HCT116 (cell line): Measurements from ENCODE around the gene UCP2. TPM values are rescaled to one million over a fixed set of nuclear protein-coding genes. Genes with fewer than 3 reads are reported as not detected.

Source experiments
- ATAC-seq: fragments of 200-7000 bp; cut with Tn5 transposase; 2 replicates; pipeline ENCODE4 v1.9.1; 2020; ENCODE audit warnings: mild to moderate bottlenecking, moderate library complexity
- BruUV-seq: library from RNA; stranded (reverse); fragments of 400-500 nt; replicated peaks from 2 replicates; lab custom pipeline; 2021; lab: Mats Ljungman, UMichigan
- CTCF ChIA-PET: fragments of 300-600 bp; sonication (Branson Sonifier 250); formaldehyde crosslinking; loops from one replicate; lab custom pipeline; 2021; ENCODE audit warnings: antibody characterized with exemption; lab: Charles Lee
- POLR2A ChIA-PET: fragments of 300-600, 350-600 bp; sonication (Branson Sonifier 250); formaldehyde crosslinking; loops from one replicate; lab custom pipeline; 2021; ENCODE audit warnings: antibody characterized with exemption; lab: Charles Lee
- RAD21 ChIA-PET, 2 experiments: fragments of 300-600 bp; sonication (Branson Sonifier 250); formaldehyde crosslinking; loops; one replicate each; lab custom pipeline; 2023; ENCODE audit warnings: low total read pairs in 2 of 2; ENCODE audit not compliant: uncharacterized antibody in 2 of 2, unreplicated experiment in 2 of 2, low non-redundant PET in 1 of 2; lab: Charles Lee
- DNase-seq: peaks from one replicate; pipeline ENCODE4 v3.0.0-alpha.2; 2010; ENCODE audit warnings: low read depth, low spot score
- H2AFZ ChIP-seq: fragments of 200-600 bp; shearing (Covaris generic), sonication (generic); 2 replicates; pipeline ENCODE4 v1.6.1; 2017; ENCODE audit warnings: low read depth, mixed run types, mixed read lengths, antibody characterized with exemption, low read length; ENCODE audit not compliant: poor library complexity, severe bottlenecking
- H3K27ac ChIP-seq: 2 replicates; pipeline ENCODE4 v1.5.1; 2012; ENCODE audit warnings: low read depth, low read length
- H3K27me3 ChIP-seq: fragments of 200-600 bp; sonication (generic); 2 replicates; pipeline ENCODE4 v1.6.1; 2016; ENCODE audit warnings: mixed run types, low read length, mixed read lengths; ENCODE audit not compliant: insufficient read depth
- H3K36me3 ChIP-seq, 2 experiments: fragments of 200-500 bp in 1 of 2; fragments of 200-600 bp in 1 of 2; sonication (Bioruptor generic) in 1 of 2; sonication (generic) in 1 of 2; 2 replicates each; pipeline versions ENCODE4 v1.5.1 to v1.6.1; 2014 to 2016; ENCODE audit warnings: low read length in 2 of 2, inconsistent platforms in 1 of 2, mixed read lengths in 1 of 2, mixed run types in 1 of 2; ENCODE audit not compliant: insufficient read depth in 2 of 2, control insufficient read depth in 1 of 2
- H3K4me1 ChIP-seq, 2 experiments: fragments of 200-600 bp in 1 of 2; sonication (generic) in 1 of 2; 2 replicates each; pipeline versions ENCODE4 v1.5.1 to v1.6.1; 2012 to 2017; ENCODE audit warnings: low read length in 2 of 2, inconsistent platforms in 1 of 2, mild to moderate bottlenecking in 1 of 2, mixed read lengths in 1 of 2, mixed run types in 1 of 2, moderate library complexity in 1 of 2; ENCODE audit not compliant: insufficient read depth in 2 of 2, control insufficient read depth in 1 of 2
- H3K4me2 ChIP-seq: fragments of 200-600 bp; sonication (generic); 2 replicates; pipeline ENCODE4 v1.6.1; 2017; ENCODE audit warnings: mixed run types, low read length, mixed read lengths
- H3K4me3 ChIP-seq, 2 experiments: fragments of 200-600 bp in 1 of 2; sonication (generic) in 1 of 2; replicated peaks in 1 of 2; 2 replicates each; pipeline ENCODE4 v1.5.1; 2011 to 2016; ENCODE audit warnings: low read length in 2 of 2, control low read depth in 1 of 2, low read depth in 1 of 2, mild to moderate bottlenecking in 1 of 2, mixed read lengths in 1 of 2, mixed run types in 1 of 2
- H3K79me2 ChIP-seq: fragments of 200-600 bp; sonication (generic); 2 replicates; pipeline ENCODE4 v1.6.1; 2017; ENCODE audit warnings: mild to moderate bottlenecking, mixed run types, low read length, moderate library complexity, mixed read lengths; ENCODE audit not compliant: insufficient read depth
- H3K9ac ChIP-seq: fragments of 200-600 bp; sonication (generic); 2 replicates; pipeline ENCODE4 v1.6.1; 2016; ENCODE audit warnings: low read length, mixed read lengths
- H3K9me2 ChIP-seq: fragments of 200-600 bp; sonication (generic), shearing (Covaris generic); 2 replicates; pipeline ENCODE4 v1.6.1; 2017; ENCODE audit warnings: mixed run types, mild to moderate bottlenecking, moderate library complexity; ENCODE audit not compliant: insufficient read depth
- H3K9me3 ChIP-seq, 2 experiments: fragments of 200-500 bp in 1 of 2; fragments of 200-600 bp in 1 of 2; sonication (Bioruptor generic) in 1 of 2; sonication (generic) in 1 of 2; 2 replicates each; pipeline ENCODE4 v1.6.1; 2014 to 2017; ENCODE audit warnings: low read length in 2 of 2, mixed read lengths in 2 of 2, inconsistent platforms in 1 of 2, low read depth in 1 of 2, mild to moderate bottlenecking in 1 of 2, mixed run types in 1 of 2, moderate library complexity in 1 of 2; ENCODE audit not compliant: control insufficient read depth in 1 of 2, insufficient read depth in 1 of 2
- H4K20me1 ChIP-seq: fragments of 200-600 bp; sonication (generic), shearing (Covaris generic); 2 replicates; pipeline ENCODE4 v1.6.1; 2017; ENCODE audit warnings: mixed run types, mild to moderate bottlenecking, moderate library complexity; ENCODE audit not compliant: insufficient read depth
- CEBPB ChIP-seq: IDR thresholded peaks from 2 replicates; pipeline ENCODE4 v1.6.1; 2012; ENCODE audit warnings: low read depth
- EGR1 ChIP-seq: IDR thresholded peaks from 2 replicates; pipeline ENCODE4 v1.6.1; 2012; ENCODE audit warnings: low read depth
- EZH2phosphoT487 ChIP-seq: fragments of 200-600 bp; IDR thresholded peaks from 2 replicates; pipeline ENCODE4 v1.6.1; 2018; ENCODE audit warnings: antibody characterized with exemption, borderline replicate concordance
- POLR2A ChIP-seq: IDR thresholded peaks from 2 replicates; pipeline ENCODE4 v1.7.0; 2011; ENCODE audit warnings: borderline replicate concordance; ENCODE audit not compliant: insufficient read depth, insufficient read length; ENCODE audit errors: extremely low read depth
- RAD21 ChIP-seq: IDR thresholded peaks from 2 replicates; pipeline ENCODE4 v1.6.1; 2012; ENCODE audit warnings: low read depth, mild to moderate bottlenecking
- REST ChIP-seq: IDR thresholded peaks from 2 replicates; pipeline ENCODE4 v1.6.1; 2012; ENCODE audit warnings: low read depth
- SIN3A ChIP-seq: IDR thresholded peaks from 2 replicates; pipeline ENCODE4 v1.6.1; 2012; ENCODE audit warnings: low read depth
- SP1 ChIP-seq: IDR thresholded peaks from 2 replicates; pipeline ENCODE4 v1.6.1; 2012; ENCODE audit warnings: low read depth
- SRF ChIP-seq: IDR thresholded peaks from 2 replicates; pipeline ENCODE4 v1.6.1; 2012; ENCODE audit warnings: low read depth
- TCF7L2 ChIP-seq: IDR thresholded peaks from 2 replicates; pipeline ENCODE4 v1.7.0; 2011; ENCODE audit warnings: borderline replicate concordance, inconsistent platforms; ENCODE audit not compliant: insufficient read depth, insufficient read length; ENCODE audit errors: extremely low read depth
- YY1 ChIP-seq: IDR thresholded peaks from 2 replicates; pipeline ENCODE4 v1.6.1; 2011; ENCODE audit warnings: low read length, low read depth, moderate library complexity, mild to moderate bottlenecking; ENCODE audit not compliant: insufficient replicate concordance; ENCODE audit errors: extremely low read depth
- ZFX ChIP-seq: fragments of 450-650 bp; IDR thresholded peaks from 2 replicates; pipeline ENCODE4 v1.6.1; 2017
- intact Hi-C: fragments of 100-400 bp; cut with micrococcal nuclease; formaldehyde crosslinking; loops from 2 replicates; pipeline ENCODE4 v1.10.0; 2022
- total RNA-seq: library from RNA; stranded (reverse); gene quantifications from one replicate; pipeline ENCODE4 v1.2.1, GENCODE V29; 2021; ENCODE audit not compliant: unreplicated experiment

The UCP2 gene
- total RNA-seq, 1 experiment from 2014 or later: 20.4 TPM

- intact Hi-C loops: no loop called here
- TF ChIP-seq EZH2phosphoT487: no peak
- TF ChIP-seq SP1: no peak
- no peak for TF ChIP-seq ZFX
- TF ChIP-seq EGR1: no peak
- TF ChIP-seq REST: no peak
- no peak for TF ChIP-seq SIN3A
- no peaks in the 10 kb centered on the region for H3K9me3 ChIP-seq
- H3K9ac ChIP-seq: no peak overlapping the region
- BruUV-seq: no TSS peak
- CTCF ChIA-PET: no interaction called here
- no peaks in the 10 kb centered on the region for H3K36me3 ChIP-seq
- H2AFZ ChIP-seq: no peak overlapping the region
- H3K4me3 ChIP-seq: no peak overlapping the region
- POLR2A ChIA-PET: no interaction called here
- no peak overlapping the region for H3K4me2 ChIP-seq
- H3K4me1 ChIP-seq: peaks cover 2 to 5% of the 10 kb centered on the region in 2 experiments; a peak in 3 of 4 replicates
- RAD21 ChIA-PET: no interaction called here
- no peaks in the 10 kb centered on the region for H3K79me2 ChIP-seq
- no peaks in the 10 kb centered on the region for H4K20me1 ChIP-seq
- ATAC-seq (no peak), DNase-seq (no peak)
- no peaks in the 10 kb centered on the region for H3K27me3 ChIP-seq
- no peak overlapping the region for H3K27ac ChIP-seq
- no peaks in the 10 kb centered on the region for H3K9me2 ChIP-seq
Observed at GRCh38 chr11:74020539-74020938, 37.9 kb upstream of the UCP2 start.

GRCh38 chr11:74019860-74020259, 37.2 kb upstream of the UCP2 start:
- H3K27ac ChIP-seq: no peak overlapping the region
- no peaks in the 10 kb centered on the region for H3K79me2 ChIP-seq
- no peaks in the 10 kb centered on the region for H3K9me2 ChIP-seq
- H3K27me3 ChIP-seq: no peaks in the 10 kb centered on the region
- no peaks in the 10 kb centered on the region for H3K9me3 ChIP-seq
- intact Hi-C loops: no loop called here
- H2AFZ ChIP-seq: no peak overlapping the region
- no TSS peak for BruUV-seq
- no peak overlapping the region for H3K4me2 ChIP-seq
- CTCF ChIA-PET: no interaction called here
- DNase-seq (no peak), ATAC-seq (no peak)
- RAD21 ChIA-PET: no interaction called here
- no peaks in the 10 kb centered on the region for H3K36me3 ChIP-seq
- POLR2A ChIA-PET: no interaction called here
- no peak overlapping the region for H3K4me3 ChIP-seq
- TF ChIP-seq POLR2A: no peak
- TF ChIP-seq YY1: no peak
- TF ChIP-seq SRF: no peak
- no peak for TF ChIP-seq TCF7L2
- no peak for TF ChIP-seq RAD21
- no peak for TF ChIP-seq SIN3A
- TF ChIP-seq CEBPB: no peak
- H3K4me1 ChIP-seq: no peaks in the 10 kb centered on the region
- no peak overlapping the region for H3K9ac ChIP-seq
- H4K20me1 ChIP-seq: no peaks in the 10 kb centered on the region
